Loucy (cell line): Measurements from ENCODE around the gene SCARB1.

ENCODE experiments used
- H2AFZ ChIP-seq: fragments of 200-600 bp; sonication (generic); 2 replicates; pipeline ENCODE4 v1.6.0; 2016; ENCODE audit warnings: antibody characterized with exemption, mild to moderate bottlenecking, low read length, moderate library complexity
- H3F3A ChIP-seq: fragments of 200-600 bp; 2 replicates; pipeline ENCODE4 v1.6.0; 2016; ENCODE audit warnings: antibody characterized with exemption, low read depth, mild to moderate bottlenecking
- H3K27me3 ChIP-seq: fragments of 200-600 bp; sonication (generic); 2 replicates; pipeline ENCODE4 v1.6.1; 2014; ENCODE audit warnings: low read length, mild to moderate bottlenecking; ENCODE audit not compliant: insufficient read depth, poor library complexity, severe bottlenecking
- H3K36me3 ChIP-seq: fragments of 200-600 bp; sonication (generic); 2 replicates; pipeline ENCODE4 v1.6.1; 2016; ENCODE audit warnings: low read length; ENCODE audit not compliant: insufficient read depth
- H3K4me1 ChIP-seq: fragments of 200-600 bp; sonication (generic); 2 replicates; pipeline ENCODE4 v1.5.1; 2014; ENCODE audit warnings: low read length, mild to moderate bottlenecking; ENCODE audit not compliant: insufficient read depth, poor library complexity, severe bottlenecking
- H3K4me2 ChIP-seq: fragments of 200-600 bp; sonication (generic); 2 replicates; pipeline ENCODE4 v1.6.0; 2014; ENCODE audit warnings: antibody characterized with exemption, low read length, low read depth, mild to moderate bottlenecking; ENCODE audit not compliant: poor library complexity, severe bottlenecking
- H3K4me3 ChIP-seq: fragments of 200-600 bp; sonication (generic); 2 replicates; pipeline ENCODE4 v1.5.1; 2014; ENCODE audit warnings: low read length, mild to moderate bottlenecking, mixed read lengths; ENCODE audit not compliant: poor library complexity, severe bottlenecking
- H3K79me2 ChIP-seq: fragments of 200-600 bp; sonication (generic); 2 replicates; pipeline ENCODE4 v1.6.1; 2014; ENCODE audit warnings: low read length; ENCODE audit not compliant: insufficient read depth
- H3K9ac ChIP-seq: fragments of 200-600 bp; sonication (generic); 2 replicates; pipeline ENCODE4 v1.6.0; 2014; ENCODE audit warnings: mild to moderate bottlenecking, low read depth, low read length, moderate library complexity; ENCODE audit not compliant: poor library complexity, severe bottlenecking
- H3K9me2 ChIP-seq: fragments of 200-600 bp; sonication (generic); replicated peaks from 2 replicates; pipeline ENCODE4 v1.6.1; 2016; ENCODE audit warnings: low read depth, low read length, mixed read lengths
- H3K9me3 ChIP-seq: fragments of 200-600 bp; sonication (generic); 2 replicates; pipeline ENCODE4 v1.6.1; 2014; ENCODE audit warnings: mild to moderate bottlenecking, antibody characterized with exemption, low read length, low read depth; ENCODE audit not compliant: insufficient read depth
- H4K20me1 ChIP-seq: fragments of 200-600 bp; sonication (generic); 2 replicates; pipeline ENCODE4 v1.6.0; 2014; ENCODE audit warnings: antibody characterized with exemption, low read length, mild to moderate bottlenecking; ENCODE audit not compliant: insufficient read depth, poor library complexity, severe bottlenecking
- EZH2phosphoT487 ChIP-seq: fragments of 200-600 bp; IDR thresholded peaks from 2 replicates; pipeline ENCODE4 v1.6.1; 2018; ENCODE audit warnings: antibody characterized with exemption, mild to moderate bottlenecking, moderate library complexity, borderline replicate concordance
- TF ChIP-seq, protein P1 (sequence below): fragments of 200-600 bp; sonication (generic); conservative IDR thresholded peaks from 2 replicates; pipeline ENCODE4 v1.5.1; 2014; ENCODE audit warnings: mild to moderate bottlenecking, antibody characterized with exemption, low read length

Gene SCARB1

DNA sequence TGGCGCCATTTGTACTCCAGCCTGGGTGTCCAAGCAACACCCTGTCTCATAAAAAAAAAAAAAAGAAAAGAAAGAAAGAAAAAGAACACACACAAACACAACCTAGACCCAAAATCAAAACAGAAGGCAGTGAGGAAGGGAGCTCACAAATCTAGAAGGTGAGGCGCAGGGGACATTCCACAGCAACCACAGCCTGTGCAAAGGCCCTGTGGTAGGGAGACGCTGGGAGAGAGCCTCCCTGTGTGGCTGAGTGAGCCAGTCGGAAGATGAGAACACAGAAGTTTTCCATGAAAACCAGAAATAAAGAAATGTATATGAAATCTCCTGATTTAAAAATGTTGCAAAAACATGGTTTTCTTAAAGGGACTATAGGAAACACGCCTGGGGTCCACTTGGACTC is 44.6 kb downstream of the SCARB1 start:
- no peaks in the 10 kb centered on the region for H4K20me1 ChIP-seq
- H3K9ac ChIP-seq = no peak overlapping the region
- H3K79me2 ChIP-seq = no peaks in the 10 kb centered on the region
- H3K4me3 ChIP-seq = no peak overlapping the region
- no peaks in the 10 kb centered on the region for H3K4me1 ChIP-seq
- H3K9me2 ChIP-seq = no peaks in the 10 kb centered on the region
- peaks cover 1% of the 10 kb centered on the region; the same call in 1 of the 2 replicates for H3K36me3 ChIP-seq
- H3K4me2 ChIP-seq = no peak overlapping the region
- no peaks in the 10 kb centered on the region for H3F3A ChIP-seq
- TF ChIP-seq, protein P1, sequence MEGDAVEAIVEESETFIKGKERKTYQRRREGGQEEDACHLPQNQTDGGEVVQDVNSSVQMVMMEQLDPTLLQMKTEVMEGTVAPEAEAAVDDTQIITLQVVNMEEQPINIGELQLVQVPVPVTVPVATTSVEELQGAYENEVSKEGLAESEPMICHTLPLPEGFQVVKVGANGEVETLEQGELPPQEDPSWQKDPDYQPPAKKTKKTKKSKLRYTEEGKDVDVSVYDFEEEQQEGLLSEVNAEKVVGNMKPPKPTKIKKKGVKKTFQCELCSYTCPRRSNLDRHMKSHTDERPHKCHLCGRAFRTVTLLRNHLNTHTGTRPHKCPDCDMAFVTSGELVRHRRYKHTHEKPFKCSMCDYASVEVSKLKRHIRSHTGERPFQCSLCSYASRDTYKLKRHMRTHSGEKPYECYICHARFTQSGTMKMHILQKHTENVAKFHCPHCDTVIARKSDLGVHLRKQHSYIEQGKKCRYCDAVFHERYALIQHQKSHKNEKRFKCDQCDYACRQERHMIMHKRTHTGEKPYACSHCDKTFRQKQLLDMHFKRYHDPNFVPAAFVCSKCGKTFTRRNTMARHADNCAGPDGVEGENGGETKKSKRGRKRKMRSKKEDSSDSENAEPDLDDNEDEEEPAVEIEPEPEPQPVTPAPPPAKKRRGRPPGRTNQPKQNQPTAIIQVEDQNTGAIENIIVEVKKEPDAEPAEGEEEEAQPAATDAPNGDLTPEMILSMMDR = no peak
- no peak for TF ChIP-seq EZH2phosphoT487
- H3K9me3 ChIP-seq = no peaks in the 10 kb centered on the region
- no peak overlapping the region for H2AFZ ChIP-seq
- H3K27me3 ChIP-seq = no peaks in the 10 kb centered on the region

DNA sequence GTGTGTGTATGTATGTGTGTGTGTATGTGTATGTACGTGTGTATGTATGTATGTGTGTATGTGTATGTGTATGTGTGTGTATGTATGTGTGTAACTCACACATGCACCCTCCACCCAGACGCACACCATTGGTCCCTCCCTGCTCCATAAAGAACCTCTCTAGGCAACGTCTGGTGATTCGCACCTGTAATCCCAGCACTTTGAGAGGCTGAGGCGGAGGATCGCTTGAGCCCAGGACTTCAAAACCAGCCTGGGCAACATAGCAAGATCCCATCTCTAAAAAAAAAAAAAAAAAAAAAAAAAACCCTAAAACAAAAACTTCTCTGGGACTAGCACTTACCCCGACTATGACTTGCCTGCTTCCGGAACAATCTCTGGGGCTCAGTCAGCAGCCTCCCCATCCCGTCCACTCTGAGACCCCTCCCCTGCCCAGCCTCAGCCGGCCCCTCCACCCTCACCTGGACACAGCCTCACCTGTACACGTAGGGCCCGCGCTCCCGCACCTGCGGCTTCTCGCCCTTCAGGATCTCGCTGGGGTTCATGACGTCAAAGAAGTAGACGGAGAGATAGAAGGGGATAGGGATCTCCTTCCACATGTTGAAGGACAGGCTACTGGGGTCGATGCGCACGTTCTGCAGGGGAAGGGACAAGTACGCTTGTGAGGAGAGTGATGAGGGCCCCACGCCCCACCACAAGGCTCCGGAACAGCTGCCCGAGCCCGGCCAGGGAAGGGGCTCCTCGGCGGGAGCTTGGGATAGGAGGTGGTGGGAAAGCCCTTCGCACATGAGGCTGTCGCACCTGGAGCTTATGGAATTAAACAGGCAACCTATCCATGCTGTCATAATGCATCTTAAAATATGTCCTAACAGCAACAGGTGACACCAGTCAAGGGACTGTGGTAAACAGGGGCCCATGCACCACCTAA is 46.3 kb downstream of the SCARB1 start:
- TF ChIP-seq, protein P1 = no peak
- TF ChIP-seq EZH2phosphoT487 = no peak
- Histone ChIP-seq H3K9me3 (no peaks in the 10 kb centered on the region), H3K9me2 (no peaks in the 10 kb centered on the region), H3K4me3 (no peak overlapping the region), H3K4me2 (no peak overlapping the region), H3F3A (no peaks in the 10 kb centered on the region), H3K79me2 (no peaks in the 10 kb centered on the region), H3K4me1 (no peaks in the 10 kb centered on the region), H4K20me1 (no peaks in the 10 kb centered on the region), H3K36me3 (peaks cover 15% of the 10 kb centered on the region; the same call in 1 of the 2 replicates), H3K27me3 (no peaks in the 10 kb centered on the region), H2AFZ (no peak overlapping the region), H3K9ac (no peak overlapping the region)

DNA sequence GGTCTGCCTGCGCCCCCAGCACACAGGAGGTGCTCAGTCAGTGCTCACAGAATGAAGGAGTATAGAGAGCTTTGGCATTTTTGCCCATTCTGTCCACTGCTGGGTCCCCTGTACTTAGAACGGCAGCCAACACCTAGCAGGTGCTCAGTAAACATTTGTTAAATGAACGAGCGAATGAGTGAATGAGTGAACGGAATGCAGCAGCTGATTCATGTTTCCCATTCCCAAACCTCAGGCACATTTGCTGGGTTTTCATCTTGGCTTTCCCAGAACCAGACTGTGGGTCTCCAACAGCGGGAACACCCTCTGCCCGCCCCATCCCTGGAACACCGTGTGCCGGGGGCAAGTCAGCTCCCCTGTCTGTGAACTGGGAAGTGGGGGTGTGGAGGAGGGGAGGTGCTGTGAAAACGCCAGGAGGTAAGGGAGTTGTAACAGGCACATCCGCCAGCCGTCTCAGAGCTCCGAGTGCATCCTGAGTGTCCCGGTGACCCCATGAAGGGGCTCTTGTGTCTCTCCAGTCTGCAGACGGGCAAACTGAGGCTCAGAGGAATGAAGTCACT is 47.3 kb downstream of the SCARB1 start:
- Histone ChIP-seq H3K4me1 (no peaks in the 10 kb centered on the region), H3K79me2 (no peaks in the 10 kb centered on the region), H3K9me2 (no peaks in the 10 kb centered on the region), H3K4me3 (no peak overlapping the region), H3K27me3 (no peaks in the 10 kb centered on the region), H3K36me3 (peaks cover 17% of the 10 kb centered on the region; the same call in 1 of the 2 replicates), H2AFZ (no peak overlapping the region), H3F3A (no peaks in the 10 kb centered on the region), H3K9me3 (no peaks in the 10 kb centered on the region), H3K4me2 (no peak overlapping the region), H4K20me1 (no peaks in the 10 kb centered on the region), H3K9ac (no peak overlapping the region)
- TF ChIP-seq, protein P1 = no peak
- TF ChIP-seq EZH2phosphoT487 = no peak
